GM12865 (cell line): Measurements from ENCODE around the gene HSPA12A.

Experiments used
- DNase-seq: peaks from one replicate; pipeline ENCODE4 v3.0.0; 2010; ENCODE audit warnings: low read depth
- H3K4me3 ChIP-seq: 2 replicates; pipeline ENCODE4 v1.5.1; 2011; ENCODE audit warnings: mild to moderate bottlenecking, low read depth, low read length, control low read depth
- CTCF ChIP-seq: IDR thresholded peaks from 2 replicates; pipeline ENCODE4 v1.5.1; 2011; ENCODE audit warnings: low read length, control low read depth, low read depth, inconsistent platforms; ENCODE audit not compliant: insufficient read depth; ENCODE audit errors: missing control alignments

HSPA12A gene

DNA sequence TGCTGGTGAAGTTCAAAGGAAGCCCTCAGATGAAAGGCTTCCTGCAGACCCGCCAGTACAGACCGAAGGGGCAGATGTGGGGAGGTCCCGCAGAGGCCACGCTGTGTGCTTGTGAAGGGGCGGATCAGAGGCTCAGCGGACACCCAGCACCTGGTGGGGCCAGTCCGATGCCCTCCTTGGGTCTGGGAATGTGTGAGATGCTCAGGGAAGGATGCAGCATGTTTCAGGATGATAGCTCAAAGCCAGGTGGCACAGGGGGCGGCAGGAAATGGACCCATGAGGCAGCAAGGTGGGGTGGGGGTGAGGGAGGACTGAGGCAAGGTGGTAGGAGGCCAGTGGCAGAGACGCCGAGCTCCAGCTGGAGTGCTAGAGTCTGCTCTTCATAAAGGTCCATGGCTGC lies 27.9 kb upstream of the HSPA12A start:
- no peak for DNase-seq
- H3K4me3 ChIP-seq: no peak overlapping the region
- no peak for TF ChIP-seq CTCF

- DNase-seq: no peak
- no peak for TF ChIP-seq CTCF
- H3K4me3 ChIP-seq: no peak overlapping the region
Measured at GRCh38 chr10:116769791-116770190, 27.4 kb upstream of the HSPA12A start.

DNA sequence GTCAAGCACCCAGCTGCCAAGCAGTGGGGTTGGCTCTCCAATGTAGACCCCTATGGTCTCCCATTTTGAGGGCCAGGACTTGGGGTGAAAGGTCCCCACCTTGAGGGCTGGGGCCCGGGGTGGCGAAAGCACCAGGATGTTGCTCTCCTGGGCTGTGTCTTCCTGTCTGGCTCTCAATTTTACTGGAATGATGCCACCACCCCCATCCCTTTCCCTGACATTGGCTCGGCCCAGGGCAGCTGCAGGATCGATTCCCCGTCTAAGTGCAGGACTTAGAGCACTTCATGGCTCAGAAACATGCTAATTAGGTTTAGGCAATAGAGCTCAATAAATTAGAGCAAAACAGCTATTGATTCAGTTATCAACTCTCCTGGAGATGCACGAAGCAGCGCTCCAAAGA lies 27.0 kb upstream of the HSPA12A start:
- TF ChIP-seq CTCF: no peak
- DNase-seq: no peak
- no peak overlapping the region for H3K4me3 ChIP-seq

DNA sequence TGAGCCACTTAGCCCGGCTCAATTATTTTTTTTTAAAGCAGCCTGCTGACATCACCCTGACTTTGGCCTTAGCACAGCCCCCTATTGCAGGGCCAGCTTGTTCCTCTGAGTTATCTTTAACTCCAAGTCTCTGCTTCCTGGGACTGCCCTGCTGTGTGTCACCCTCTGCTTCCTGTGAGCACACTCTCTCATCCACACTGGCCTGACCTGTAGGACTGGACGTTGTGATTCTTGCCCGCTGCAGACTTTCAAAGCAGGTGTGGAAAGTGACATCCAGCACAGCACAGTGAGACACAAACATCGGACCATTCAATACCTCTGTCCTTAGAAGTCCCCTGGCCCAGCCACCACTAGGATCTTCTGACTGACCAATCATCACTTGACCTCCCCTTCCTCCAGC lies 26.4 kb upstream of the HSPA12A start:
- H3K4me3 ChIP-seq: no peak overlapping the region
- no peak for DNase-seq
- no peak for TF ChIP-seq CTCF

- DNase-seq: no peak
Measured at GRCh38 chr10:116766837-116767634, 24.7 kb upstream of the HSPA12A start.

GRCh38 chr10:116766241-116766827 lies 24.0 kb upstream of the HSPA12A start:
- no peak for TF ChIP-seq CTCF
- no peak overlapping the region for H3K4me3 ChIP-seq
- no peak for DNase-seq

More at GRCh38 chr10:116766837-116767634, 24.7 kb upstream of the HSPA12A start:
- H3K4me3 ChIP-seq: no peak overlapping the region
- no peak for TF ChIP-seq CTCF

DNA sequence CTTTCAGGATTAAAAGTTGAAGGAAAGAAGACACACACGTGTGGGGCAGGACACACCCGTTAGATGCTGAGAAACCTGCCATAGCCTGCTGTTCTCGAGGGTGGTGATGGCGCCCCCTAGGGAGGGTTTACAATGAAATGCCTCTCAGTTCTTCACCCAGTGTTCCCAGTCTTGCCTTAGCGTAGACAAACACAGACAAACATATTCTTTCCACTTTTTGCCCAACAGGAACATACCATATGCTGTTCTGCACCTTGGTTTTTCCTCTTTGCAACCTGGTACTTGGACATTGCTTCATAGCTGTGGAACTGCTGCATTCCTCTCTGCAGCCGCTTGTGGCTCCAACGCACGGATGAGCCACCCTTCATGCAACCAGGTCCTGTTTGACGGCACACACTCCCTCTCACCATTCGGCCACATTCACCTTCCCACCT lies 23.3 kb upstream of the HSPA12A start:
- peak; percentile 32 for DNase-seq
- peak; percentile 39 for TF ChIP-seq CTCF
- H3K4me3 ChIP-seq: no peak overlapping the region
